Measurements from ENCODE around the gene PLXNB2.

DNA sequence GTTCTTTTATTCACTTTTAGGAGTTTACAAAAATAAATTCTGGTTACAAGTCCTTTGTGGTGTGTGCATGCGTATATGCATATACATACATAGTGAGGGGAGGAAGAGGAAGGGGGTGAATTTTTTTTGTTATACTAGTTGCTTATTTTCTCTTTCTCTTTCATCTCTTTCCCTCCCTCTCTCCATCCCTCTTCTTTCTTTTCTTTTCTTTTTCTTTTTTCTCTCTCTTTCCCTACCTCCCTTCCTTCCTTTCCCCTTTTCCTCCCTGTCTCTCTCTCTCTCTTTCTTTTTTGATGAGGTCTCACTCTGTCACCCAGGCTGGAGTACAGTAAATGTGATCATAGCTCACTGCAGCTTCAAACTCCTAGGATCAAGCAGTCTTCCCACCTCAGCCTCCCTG, 49.8 kb upstream of the PLXNB2 start:
- TF ChIP-seq, protein P1, sequence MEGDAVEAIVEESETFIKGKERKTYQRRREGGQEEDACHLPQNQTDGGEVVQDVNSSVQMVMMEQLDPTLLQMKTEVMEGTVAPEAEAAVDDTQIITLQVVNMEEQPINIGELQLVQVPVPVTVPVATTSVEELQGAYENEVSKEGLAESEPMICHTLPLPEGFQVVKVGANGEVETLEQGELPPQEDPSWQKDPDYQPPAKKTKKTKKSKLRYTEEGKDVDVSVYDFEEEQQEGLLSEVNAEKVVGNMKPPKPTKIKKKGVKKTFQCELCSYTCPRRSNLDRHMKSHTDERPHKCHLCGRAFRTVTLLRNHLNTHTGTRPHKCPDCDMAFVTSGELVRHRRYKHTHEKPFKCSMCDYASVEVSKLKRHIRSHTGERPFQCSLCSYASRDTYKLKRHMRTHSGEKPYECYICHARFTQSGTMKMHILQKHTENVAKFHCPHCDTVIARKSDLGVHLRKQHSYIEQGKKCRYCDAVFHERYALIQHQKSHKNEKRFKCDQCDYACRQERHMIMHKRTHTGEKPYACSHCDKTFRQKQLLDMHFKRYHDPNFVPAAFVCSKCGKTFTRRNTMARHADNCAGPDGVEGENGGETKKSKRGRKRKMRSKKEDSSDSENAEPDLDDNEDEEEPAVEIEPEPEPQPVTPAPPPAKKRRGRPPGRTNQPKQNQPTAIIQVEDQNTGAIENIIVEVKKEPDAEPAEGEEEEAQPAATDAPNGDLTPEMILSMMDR (IDR thresholded peaks at IDR 0.05; ENCODE audit: borderline replicate concordance, extremely low read depth, low read length, poor library complexity, severe bottlenecking): no peak
- no peak for TF ChIP-seq EZH2 (IDR thresholded peaks at IDR 0.05; ENCODE audit: borderline replicate concordance, low read depth, low read length, severe bottlenecking)

Measured in DND-41 (cell line).